WTC11 (cell line): ENCODE measurements around the gene CAPN12.

ENCODE experiments used
- CREB1 ChIP-seq: sonication (generic); formaldehyde crosslinking; IDR thresholded peaks from 2 replicates; pipeline ENCODE4 v1.8.0; 2023; ENCODE audit warnings: mild to moderate bottlenecking, missing genetic modification reagents
- ELF4 ChIP-seq: sonication (generic); formaldehyde crosslinking; IDR thresholded peaks from 2 replicates; pipeline ENCODE4 v1.8.1; 2022; ENCODE audit warnings: low read depth, mild to moderate bottlenecking, moderate library complexity, missing genetic modification reagents
- ETV6 ChIP-seq: sonication (generic); formaldehyde crosslinking; IDR thresholded peaks from 2 replicates; pipeline ENCODE4 v1.8.1; 2022; ENCODE audit warnings: mild to moderate bottlenecking, missing genetic modification reagents
- FOXK1 ChIP-seq: sonication (generic); formaldehyde crosslinking; IDR thresholded peaks from 2 replicates; pipeline ENCODE4 v1.8.0; 2022; ENCODE audit warnings: mild to moderate bottlenecking, moderate library complexity, missing genetic modification reagents
- MXD4 ChIP-seq: fragments of 250-450 bp; sonication (Bioruptor Pico); IDR thresholded peaks from 2 replicates; pipeline ENCODE4 v1.8.0; 2021; ENCODE audit warnings: mild to moderate bottlenecking, moderate library complexity, borderline replicate concordance
- TP53 ChIP-seq: sonication (generic); formaldehyde crosslinking; IDR thresholded peaks from 2 replicates; pipeline ENCODE4 v1.8.1; 2023; ENCODE audit warnings: mild to moderate bottlenecking, missing genetic modification reagents
- ZNF263 ChIP-seq: sonication (generic); formaldehyde crosslinking; IDR thresholded peaks from 2 replicates; pipeline ENCODE4 v1.8.1; 2022; ENCODE audit warnings: low read depth, mild to moderate bottlenecking, moderate library complexity, missing genetic modification reagents
- ZNF416 ChIP-seq: fragments of 250-450 bp; sonication (Bioruptor Pico); IDR thresholded peaks from 2 replicates; pipeline ENCODE4 v1.9.0; 2021; ENCODE audit warnings: mild to moderate bottlenecking, inconsistent platforms
- TF ChIP-seq, protein P1 (sequence below): fragments of 200-600 bp; IDR thresholded peaks from 2 replicates; pipeline ENCODE4 v1.8.0; 2022; ENCODE audit warnings: antibody characterized with exemption
- TF ChIP-seq, protein P2 (sequence below): sonication (generic); formaldehyde crosslinking; IDR thresholded peaks from 2 replicates; pipeline ENCODE4 v1.8.0; 2022; ENCODE audit warnings: mild to moderate bottlenecking, missing genetic modification reagents
- TF ChIP-seq, protein P3 (sequence below): sonication (generic); formaldehyde crosslinking; conservative IDR thresholded peaks from 2 replicates; pipeline ENCODE4 v1.8.1; 2022; ENCODE audit warnings: mild to moderate bottlenecking, missing genetic modification reagents

DNA sequence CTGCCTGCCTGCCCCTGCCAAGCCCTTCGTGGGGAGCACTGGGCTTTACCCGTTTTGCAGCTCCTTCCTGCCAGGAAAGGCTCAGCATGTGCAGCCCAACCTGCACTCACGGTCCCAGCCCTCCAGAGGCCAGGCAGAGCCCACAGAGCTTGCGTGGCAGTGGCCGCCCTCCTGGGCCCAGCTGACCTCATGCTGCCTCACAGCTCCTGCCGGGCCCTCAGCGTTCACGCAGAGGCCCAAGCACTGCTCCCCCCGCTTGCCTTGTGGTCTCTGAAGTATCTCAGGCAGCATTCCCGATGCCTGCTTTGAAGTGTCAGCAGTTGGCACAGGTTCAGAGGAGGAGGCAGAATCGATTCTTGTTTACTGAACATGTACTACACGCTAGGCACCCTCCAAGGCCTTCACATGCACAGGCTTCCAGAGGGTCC lies 32.5 kb downstream of the CAPN12 start:
- TF ChIP-seq MXD4 (no peak), CREB1 (CRISPR knock-in tag) (no peak), ZNF416 (CRISPR knock-in tag) (no peak), FOXK1 (CRISPR knock-in tag) (no peak), ZNF263 (CRISPR knock-in tag) (no peak), TP53 (CRISPR knock-in tag) (no peak), ELF4 (no peak), ETV6 (no peak)
- TF ChIP-seq, protein P1, sequence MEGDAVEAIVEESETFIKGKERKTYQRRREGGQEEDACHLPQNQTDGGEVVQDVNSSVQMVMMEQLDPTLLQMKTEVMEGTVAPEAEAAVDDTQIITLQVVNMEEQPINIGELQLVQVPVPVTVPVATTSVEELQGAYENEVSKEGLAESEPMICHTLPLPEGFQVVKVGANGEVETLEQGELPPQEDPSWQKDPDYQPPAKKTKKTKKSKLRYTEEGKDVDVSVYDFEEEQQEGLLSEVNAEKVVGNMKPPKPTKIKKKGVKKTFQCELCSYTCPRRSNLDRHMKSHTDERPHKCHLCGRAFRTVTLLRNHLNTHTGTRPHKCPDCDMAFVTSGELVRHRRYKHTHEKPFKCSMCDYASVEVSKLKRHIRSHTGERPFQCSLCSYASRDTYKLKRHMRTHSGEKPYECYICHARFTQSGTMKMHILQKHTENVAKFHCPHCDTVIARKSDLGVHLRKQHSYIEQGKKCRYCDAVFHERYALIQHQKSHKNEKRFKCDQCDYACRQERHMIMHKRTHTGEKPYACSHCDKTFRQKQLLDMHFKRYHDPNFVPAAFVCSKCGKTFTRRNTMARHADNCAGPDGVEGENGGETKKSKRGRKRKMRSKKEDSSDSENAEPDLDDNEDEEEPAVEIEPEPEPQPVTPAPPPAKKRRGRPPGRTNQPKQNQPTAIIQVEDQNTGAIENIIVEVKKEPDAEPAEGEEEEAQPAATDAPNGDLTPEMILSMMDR = no peak
- TF ChIP-seq, protein P2, sequence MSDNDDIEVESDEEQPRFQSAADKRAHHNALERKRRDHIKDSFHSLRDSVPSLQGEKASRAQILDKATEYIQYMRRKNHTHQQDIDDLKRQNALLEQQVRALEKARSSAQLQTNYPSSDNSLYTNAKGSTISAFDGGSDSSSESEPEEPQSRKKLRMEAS = no peak
- TF ChIP-seq, protein P3, sequence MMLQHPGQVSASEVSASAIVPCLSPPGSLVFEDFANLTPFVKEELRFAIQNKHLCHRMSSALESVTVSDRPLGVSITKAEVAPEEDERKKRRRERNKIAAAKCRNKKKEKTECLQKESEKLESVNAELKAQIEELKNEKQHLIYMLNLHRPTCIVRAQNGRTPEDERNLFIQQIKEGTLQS (CRISPR knock-in tag) = no peak
